HG03159 (cell line): ENCODE measurements around the gene PGGHG.
A peak's percentile ranks its signal among the peaks of the same experiment; 100 is the strongest.
"Not testable (repeated sequence)": the region's sequence is repeated elsewhere in the genome, so short reads cannot be mapped to it uniquely, and the experiment has no call there.

Source experiments
- ATAC-seq: cut with Tn5 transposase; IDR thresholded peaks from one replicate; pipeline ENCODE4 v1.9.1; 2021; ENCODE audit warnings: mild to moderate bottlenecking, moderate library complexity; ENCODE audit not compliant: unreplicated experiment

Gene PGGHG

GRCh38 chr11:326842-327580 lies 38.1 kb downstream of the PGGHG start:
- peak; percentile 75 for ATAC-seq

GRCh38 chr11:327581-327923 lies 38.6 kb downstream of the PGGHG start:
- ATAC-seq, result no peak

GRCh38 chr11:328012-328411 lies 39.1 kb downstream of the PGGHG start:
- no peak for ATAC-seq

- ATAC-seq, result not testable (repeated sequence)
Measured at GRCh38 chr11:328516-329100, 39.7 kb downstream of the PGGHG start.

- ATAC-seq, result no peak
Measured at GRCh38 chr11:329886-330253, 40.9 kb downstream of the PGGHG start.

- ATAC-seq, result no peak
Measured at GRCh38 chr11:330307-330693, 41.4 kb downstream of the PGGHG start.

- no peak for ATAC-seq
Measured at GRCh38 chr11:330694-331357, 41.9 kb downstream of the PGGHG start.

GRCh38 chr11:331358-332060 lies 42.6 kb downstream of the PGGHG start:
- no peak for ATAC-seq

GRCh38 chr11:332651-333480 lies 43.9 kb downstream of the PGGHG start:
- no peak for ATAC-seq

GRCh38 chr11:333616-334263 lies 44.8 kb downstream of the PGGHG start:
- not testable (repeated sequence) for ATAC-seq

GRCh38 chr11:334264-334994 lies 45.5 kb downstream of the PGGHG start:
- ATAC-seq, result no peak

- no peak for ATAC-seq
Measured at GRCh38 chr11:335779-336658, 47.1 kb downstream of the PGGHG start.

- no peak for ATAC-seq
Measured at GRCh38 chr11:336659-337198, 47.8 kb downstream of the PGGHG start.

GRCh38 chr11:337711-338110 lies 48.8 kb downstream of the PGGHG start:
- no peak for ATAC-seq

- ATAC-seq, result no peak
Measured at GRCh38 chr11:339963-340362, 51.0 kb downstream of the PGGHG start.

GRCh38 chr11:340539-341512 lies 51.9 kb downstream of the PGGHG start:
- no peak for ATAC-seq

GRCh38 chr11:342328-342727 lies 53.4 kb downstream of the PGGHG start:
- no peak for ATAC-seq
